ENCODE data around the gene NTM.

- TF ChIP-seq, protein P1, sequence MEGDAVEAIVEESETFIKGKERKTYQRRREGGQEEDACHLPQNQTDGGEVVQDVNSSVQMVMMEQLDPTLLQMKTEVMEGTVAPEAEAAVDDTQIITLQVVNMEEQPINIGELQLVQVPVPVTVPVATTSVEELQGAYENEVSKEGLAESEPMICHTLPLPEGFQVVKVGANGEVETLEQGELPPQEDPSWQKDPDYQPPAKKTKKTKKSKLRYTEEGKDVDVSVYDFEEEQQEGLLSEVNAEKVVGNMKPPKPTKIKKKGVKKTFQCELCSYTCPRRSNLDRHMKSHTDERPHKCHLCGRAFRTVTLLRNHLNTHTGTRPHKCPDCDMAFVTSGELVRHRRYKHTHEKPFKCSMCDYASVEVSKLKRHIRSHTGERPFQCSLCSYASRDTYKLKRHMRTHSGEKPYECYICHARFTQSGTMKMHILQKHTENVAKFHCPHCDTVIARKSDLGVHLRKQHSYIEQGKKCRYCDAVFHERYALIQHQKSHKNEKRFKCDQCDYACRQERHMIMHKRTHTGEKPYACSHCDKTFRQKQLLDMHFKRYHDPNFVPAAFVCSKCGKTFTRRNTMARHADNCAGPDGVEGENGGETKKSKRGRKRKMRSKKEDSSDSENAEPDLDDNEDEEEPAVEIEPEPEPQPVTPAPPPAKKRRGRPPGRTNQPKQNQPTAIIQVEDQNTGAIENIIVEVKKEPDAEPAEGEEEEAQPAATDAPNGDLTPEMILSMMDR (IDR thresholded peaks at IDR 0.05; ENCODE audit: poor library complexity, severe bottlenecking) = no peak
- TF ChIP-seq EP300 (conservative IDR thresholded peaks at IDR 0.05; ENCODE audit: poor library complexity, severe bottlenecking) = no peak
These were observed 342.5 kb downstream of the NTM start for GRCh38 chr11:131712897-131713296.

Measured in neural cell (in vitro differentiated cells).